HG02981 (cell line): ENCODE data around the gene VEGFA.

Source experiments
- ATAC-seq: cut with Tn5 transposase; IDR thresholded peaks from one replicate; pipeline ENCODE4 v1.9.1; 2021; ENCODE audit warnings: mild to moderate bottlenecking, moderate library complexity; ENCODE audit not compliant: unreplicated experiment

Gene VEGFA

GRCh38 chr6:43820486-43820885 lies 50.5 kb downstream of the VEGFA start:
- no peak for ATAC-seq

GRCh38 chr6:43821101-43821886 lies 51.3 kb downstream of the VEGFA start:
- ATAC-seq = no peak

- ATAC-seq = no peak
Measured at GRCh38 chr6:43823390-43823789, 53.4 kb downstream of the VEGFA start.

- ATAC-seq = no peak
Measured at GRCh38 chr6:43823879-43824702, 54.1 kb downstream of the VEGFA start.

GRCh38 chr6:43824703-43825064 lies 54.7 kb downstream of the VEGFA start:
- no peak for ATAC-seq

GRCh38 chr6:43825187-43826115 lies 55.4 kb downstream of the VEGFA start:
- no peak for ATAC-seq

GRCh38 chr6:43826730-43827129 lies 56.7 kb downstream of the VEGFA start:
- no peak for ATAC-seq

- ATAC-seq = no peak
Measured at GRCh38 chr6:43827898-43828297, 57.9 kb downstream of the VEGFA start.

GRCh38 chr6:43828711-43829110 lies 58.7 kb downstream of the VEGFA start:
- ATAC-seq = no peak

GRCh38 chr6:43829470-43829869 lies 59.5 kb downstream of the VEGFA start:
- no peak for ATAC-seq

GRCh38 chr6:43830775-43831174 lies 60.8 kb downstream of the VEGFA start:
- no peak for ATAC-seq

- no peak for ATAC-seq
Measured at GRCh38 chr6:43831191-43831590, 61.2 kb downstream of the VEGFA start.

- ATAC-seq = no peak
Measured at GRCh38 chr6:43833223-43833995, 63.4 kb downstream of the VEGFA start.

- ATAC-seq = no peak
Measured at GRCh38 chr6:43833996-43834390, 64.0 kb downstream of the VEGFA start.

GRCh38 chr6:43834528-43835155 lies 64.6 kb downstream of the VEGFA start:
- no peak for ATAC-seq

- no peak for ATAC-seq
Measured at GRCh38 chr6:43835872-43836419, 65.9 kb downstream of the VEGFA start.
